MM.1S (cell line): ENCODE data around the gene USP25.

Source experiments
- DNase-seq: peaks from one replicate; pipeline ENCODE4 v3.0.0-alpha.2; 2015
- H2AFZ ChIP-seq: fragments of 300-600 bp; sonication (generic); 2 replicates; pipeline ENCODE4 v1.6.0; 2016; ENCODE audit warnings: antibody characterized with exemption, low read length
- H3F3A ChIP-seq: fragments of 300-600 bp; sonication (generic); 2 replicates; pipeline ENCODE4 v1.6.1; 2016; ENCODE audit warnings: mild to moderate bottlenecking, antibody characterized with exemption, low read length, moderate library complexity, mixed read lengths; ENCODE audit not compliant: insufficient read depth
- H3K27ac ChIP-seq: fragments of 300-600 bp; sonication (generic); 2 replicates; pipeline ENCODE4 v1.5.1; 2016; ENCODE audit warnings: mild to moderate bottlenecking, low read length
- H3K27me3 ChIP-seq: fragments of 300-600 bp; sonication (generic); replicated peaks from 2 replicates; pipeline ENCODE4 v1.6.0; 2016; ENCODE audit warnings: low read length; ENCODE audit not compliant: insufficient read depth
- H3K36me3 ChIP-seq: fragments of 300-600 bp; sonication (generic); replicated peaks from 2 replicates; pipeline ENCODE4 v1.6.1; 2016; ENCODE audit warnings: mild to moderate bottlenecking, low read length, mixed read lengths; ENCODE audit not compliant: insufficient read depth
- H3K4me1 ChIP-seq: fragments of 300-600 bp; sonication (generic); 2 replicates; pipeline ENCODE4 v1.6.1; 2016; ENCODE audit warnings: low read length, mixed read lengths
- H3K4me2 ChIP-seq: fragments of 300-600 bp; sonication (generic); 2 replicates; pipeline ENCODE4 v1.6.0; 2016; ENCODE audit warnings: low read depth, low read length
- H3K4me3 ChIP-seq: fragments of 300-600 bp; sonication (generic); 2 replicates; pipeline ENCODE4 v1.5.1; 2016; ENCODE audit warnings: low read length, mixed read lengths
- H3K79me2 ChIP-seq: fragments of 300-600 bp; sonication (generic); 2 replicates; pipeline ENCODE4 v1.6.1; 2016; ENCODE audit warnings: mixed run types, low read length, mixed read lengths
- H3K9ac ChIP-seq: fragments of 300-600 bp; sonication (generic); 2 replicates; pipeline ENCODE4 v1.6.1; 2016; ENCODE audit warnings: low read length, mixed read lengths
- H3K9me2 ChIP-seq: fragments of 300-600 bp; sonication (generic); replicated peaks from 2 replicates; pipeline ENCODE4 v1.6.1; 2016; ENCODE audit warnings: mild to moderate bottlenecking, low read length, mixed read lengths; ENCODE audit not compliant: insufficient read depth
- H3K9me3 ChIP-seq: fragments of 300-600 bp; sonication (generic); replicated peaks from 2 replicates; pipeline ENCODE4 v1.6.1; 2016; ENCODE audit warnings: mild to moderate bottlenecking, low read length, mixed read lengths; ENCODE audit not compliant: insufficient read depth
- H4K20me1 ChIP-seq: fragments of 300-600 bp; sonication (generic); 2 replicates; pipeline ENCODE4 v1.6.1; 2016; ENCODE audit warnings: mild to moderate bottlenecking, low read length, moderate library complexity, mixed read lengths; ENCODE audit not compliant: insufficient read depth
- CTCF ChIP-seq: fragments of 300-600 bp; sonication (generic); IDR thresholded peaks from 2 replicates; pipeline ENCODE4 v1.5.1; 2016; ENCODE audit warnings: antibody characterized with exemption, low read length, mixed read lengths
- EZH2 ChIP-seq: fragments of 300-600 bp; sonication (generic); optimal IDR thresholded peaks from 2 replicates; pipeline ENCODE3; 2017; ENCODE audit warnings: low read depth, mild to moderate bottlenecking, antibody characterized with exemption, low read length, mixed read lengths
- EZH2phosphoT487 ChIP-seq: fragments of 300-600 bp; sonication (generic); IDR thresholded peaks from 2 replicates; pipeline ENCODE4 v1.6.1; 2018; ENCODE audit warnings: antibody characterized with exemption, low read length

Gene USP25

DNA sequence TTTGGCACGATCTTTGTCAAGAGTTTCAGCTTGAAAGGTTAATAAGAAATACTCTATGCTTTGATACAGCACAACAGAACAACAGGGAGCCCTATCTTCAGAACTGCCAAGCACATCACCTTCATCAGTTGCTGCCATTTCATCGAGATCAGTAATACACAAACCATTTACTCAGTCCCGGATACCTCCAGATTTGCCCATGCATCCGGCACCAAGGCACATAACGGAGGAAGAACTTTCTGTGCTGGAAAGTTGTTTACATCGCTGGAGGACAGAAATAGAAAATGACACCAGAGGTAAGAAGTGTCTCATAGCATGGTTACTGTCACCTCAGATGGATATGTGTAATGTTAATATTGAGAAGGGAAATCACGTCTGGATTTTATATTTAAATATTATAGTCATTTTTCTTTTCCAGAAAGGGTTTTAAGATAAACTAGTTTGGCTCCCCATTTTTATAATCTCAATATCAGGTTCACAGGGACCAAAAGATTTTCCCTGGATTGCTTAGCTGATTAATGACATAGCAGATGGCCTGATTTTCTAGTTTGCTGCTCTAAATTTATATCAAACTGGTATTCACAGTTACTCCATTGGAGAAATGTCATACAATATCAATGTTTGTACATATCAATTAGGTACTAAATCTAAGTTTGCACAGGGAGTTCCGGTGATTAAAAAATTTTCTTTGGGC, 97.3 kb downstream of the USP25 start:
- no peak overlapping the region for H3K27ac ChIP-seq

DNA sequence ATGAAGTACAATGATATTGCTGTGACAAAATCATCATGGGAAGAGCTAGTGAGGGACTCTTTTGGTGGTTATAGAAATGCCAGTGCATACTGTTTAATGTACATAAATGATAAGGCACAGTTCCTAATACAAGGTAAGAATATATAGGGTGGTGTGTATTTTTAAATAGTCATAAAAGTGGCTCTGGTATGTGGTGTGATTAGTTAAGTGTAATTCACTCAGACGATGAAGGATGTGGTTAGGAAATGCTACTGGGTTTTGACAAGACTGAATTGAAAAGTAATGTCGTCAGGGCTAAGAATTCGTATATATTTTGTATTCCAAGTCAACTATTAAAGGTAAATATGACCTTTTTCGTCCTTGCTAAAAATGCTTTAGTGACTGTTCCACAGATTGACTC, 101.7 kb downstream of the USP25 start:
- Histone ChIP-seq H3K4me2 (no peak overlapping the region), H3K9ac (no peak overlapping the region), H2AFZ (no peak overlapping the region), H3K4me1 (no peaks in the 10 kb centered on the region), H3K9me3 (no peaks in the 10 kb centered on the region), H3K79me2 (no peaks in the 10 kb centered on the region), H3K4me3 (no peak overlapping the region), H4K20me1 (no peaks in the 10 kb centered on the region), H3K27ac (no peak overlapping the region), H3K36me3 (peaks cover 3% of the 10 kb centered on the region; the same call in 1 of the 2 replicates), H3K9me2 (no peaks in the 10 kb centered on the region), H3K27me3 (no peaks in the 10 kb centered on the region), H3F3A (no peaks in the 10 kb centered on the region)
- TF ChIP-seq CTCF (no peak), EZH2 (no peak), EZH2phosphoT487 (no peak)
- DNase-seq = no peak

More for the DNA sequence above, 97.3 kb downstream of the USP25 start:
- no peaks in the 10 kb centered on the region for H4K20me1 ChIP-seq
- no peak overlapping the region for H3K4me3 ChIP-seq
- H2AFZ ChIP-seq = no peak overlapping the region
- TF ChIP-seq CTCF (no peak), EZH2phosphoT487 (no peak), EZH2 (no peak)
- no peak overlapping the region for H3K9ac ChIP-seq
- no peaks in the 10 kb centered on the region for H3F3A ChIP-seq
- 0 out of 2 replicates have a peak, but pooled peaks cover 3% of the 10 kb centered on the region for H3K36me3 ChIP-seq
- H3K9me2 ChIP-seq = no peaks in the 10 kb centered on the region
- no peaks in the 10 kb centered on the region for H3K79me2 ChIP-seq
- no peak overlapping the region for H3K4me2 ChIP-seq
- H3K9me3 ChIP-seq = no peaks in the 10 kb centered on the region
- no peaks in the 10 kb centered on the region for H3K4me1 ChIP-seq
- DNase-seq = no peak
- no peaks in the 10 kb centered on the region for H3K27me3 ChIP-seq

DNA sequence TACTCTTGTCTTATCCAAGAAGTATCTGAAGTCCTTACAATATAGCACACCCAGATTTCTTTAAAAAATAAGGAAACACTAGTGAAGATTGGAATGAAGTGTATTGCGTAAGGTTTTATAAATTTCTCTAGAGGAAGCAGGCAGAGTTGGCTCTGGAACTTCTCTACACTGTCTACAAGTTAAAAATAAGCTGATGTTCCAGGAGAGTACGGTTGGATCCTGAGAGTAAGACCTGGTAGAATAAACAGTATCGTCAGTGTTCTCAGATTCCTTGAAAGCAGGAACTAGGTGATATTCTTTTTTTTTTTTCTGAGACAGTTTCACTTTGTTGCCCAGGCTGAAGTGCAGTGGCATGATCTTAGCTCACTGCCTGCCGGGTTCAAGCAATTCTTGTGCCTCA, 107.9 kb downstream of the USP25 start:
- H3K4me1 ChIP-seq = no peaks in the 10 kb centered on the region
- no peak overlapping the region for H3K4me3 ChIP-seq
- H3K36me3 ChIP-seq = no peaks in the 10 kb centered on the region
- no peak overlapping the region for H3K9ac ChIP-seq
- H3K79me2 ChIP-seq = no peaks in the 10 kb centered on the region
- no peak for DNase-seq
- H3K4me2 ChIP-seq = no peak overlapping the region
- no peaks in the 10 kb centered on the region for H3F3A ChIP-seq
- no peaks in the 10 kb centered on the region for H3K27me3 ChIP-seq
- no peaks in the 10 kb centered on the region for H3K9me3 ChIP-seq
- H2AFZ ChIP-seq = no peak overlapping the region
- H4K20me1 ChIP-seq = no peaks in the 10 kb centered on the region
- H3K9me2 ChIP-seq = no peaks in the 10 kb centered on the region
- no peak overlapping the region for H3K27ac ChIP-seq
- TF ChIP-seq EZH2phosphoT487 (no peak), CTCF (no peak), EZH2 (no peak)
